ENCODE data around the gene NUDT16L1. TPM values are rescaled to one million over a fixed set of nuclear protein-coding genes. Genes with fewer than 3 reads are reported as not detected.
A peak's percentile ranks its signal among the peaks of the same experiment; 100 is the strongest.

NUDT16L1 gene
- total RNA-seq, 6 experiments from 2014 or later, result 17.8 to 36.3 (median 23.0) TPM

DNA sequence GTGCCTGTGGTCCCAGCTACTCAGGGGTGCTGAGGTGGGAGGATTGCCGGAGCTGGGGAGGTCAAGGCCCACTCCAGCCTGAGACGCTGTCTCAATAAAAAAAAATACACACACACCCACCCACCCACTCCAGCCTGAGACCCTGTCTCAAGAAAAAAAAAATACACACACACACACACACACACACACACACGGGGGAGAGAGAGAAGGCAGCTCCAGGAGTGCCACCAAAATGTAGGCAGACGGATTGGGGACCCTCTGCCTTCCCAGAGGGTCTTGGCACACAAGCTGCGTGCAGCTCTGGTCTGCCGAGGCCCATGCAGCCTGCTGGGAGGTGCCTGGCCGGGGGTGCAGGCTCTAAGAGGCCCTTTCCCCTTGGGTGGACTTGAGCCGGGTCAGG lies 5.9 kb upstream of the NUDT16L1 start:
- Histone ChIP-seq H3K9me3 (no peaks in the 10 kb centered on the region), H3K27me3 (no peaks in the 10 kb centered on the region), H3K4me1 (peaks cover 0 to 71% (median 30%) of the 10 kb centered on the region in 4 donors), H3K36me3 (peaks cover 0 to 10% (median 4%) of the 10 kb centered on the region in 4 donors), H3K4me3 (no peak overlapping the region), H3K27ac (peak overlapping the region in 1 of 3 donors; percentile 76)
- intact Hi-C loops (cut with DNase I), result no loop called here
- no peak for DNase-seq
- 78% methylated on average over 3 of the region's 8 CpGs for WGBS (ENCODE audit: insufficient coverage, low coverage, low lambda C conversion rate, missing lambda C conversion rate)
- TF ChIP-seq POLR2A (IDR thresholded peaks at IDR 0.05), result no peak
- ATAC-seq, result no peak

DNA sequence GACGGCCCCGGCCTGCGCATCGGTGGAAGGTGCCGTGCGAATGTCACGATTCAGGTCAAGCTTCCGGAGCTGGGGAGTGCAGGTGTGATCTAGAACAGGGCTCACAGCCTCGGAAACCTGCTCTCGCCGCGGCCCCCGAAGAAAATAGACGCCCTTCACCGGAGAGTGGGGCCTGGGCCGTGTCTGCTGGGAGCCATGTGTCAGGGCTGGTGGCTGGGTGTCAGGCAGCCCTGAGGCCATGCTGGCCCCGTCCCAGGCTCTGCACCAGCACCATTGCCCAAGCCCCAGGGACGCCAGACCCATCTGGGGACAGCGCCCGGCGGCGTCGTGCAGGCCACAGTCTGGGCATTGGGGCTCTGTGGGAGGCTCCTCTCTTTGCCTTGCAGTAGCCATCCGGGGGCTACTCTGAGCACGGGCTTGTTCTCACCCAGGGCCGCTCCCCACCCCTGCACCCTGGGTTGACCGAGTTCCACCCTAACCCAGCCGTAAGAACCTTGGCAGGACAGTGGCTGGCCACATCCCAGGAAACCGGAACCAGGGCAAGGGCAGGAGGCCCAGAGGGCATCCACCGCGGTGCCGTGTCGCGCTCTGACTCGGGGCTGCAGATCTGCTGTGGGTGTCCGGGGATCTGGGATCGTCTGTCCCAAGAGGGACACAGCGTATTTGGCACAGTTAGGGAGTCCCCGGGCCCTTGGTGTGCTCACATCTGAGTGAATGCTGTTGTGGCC lies 5.3 kb upstream of the NUDT16L1 start:
- no peak overlapping the region for H3K4me3 ChIP-seq
- no peaks in the 10 kb centered on the region for H3K9me3 ChIP-seq
- DNase-seq, result peak; percentile 58 to 95 (median 93)
- no peaks in the 10 kb centered on the region for H3K27me3 ChIP-seq
- TF ChIP-seq, protein P1, sequence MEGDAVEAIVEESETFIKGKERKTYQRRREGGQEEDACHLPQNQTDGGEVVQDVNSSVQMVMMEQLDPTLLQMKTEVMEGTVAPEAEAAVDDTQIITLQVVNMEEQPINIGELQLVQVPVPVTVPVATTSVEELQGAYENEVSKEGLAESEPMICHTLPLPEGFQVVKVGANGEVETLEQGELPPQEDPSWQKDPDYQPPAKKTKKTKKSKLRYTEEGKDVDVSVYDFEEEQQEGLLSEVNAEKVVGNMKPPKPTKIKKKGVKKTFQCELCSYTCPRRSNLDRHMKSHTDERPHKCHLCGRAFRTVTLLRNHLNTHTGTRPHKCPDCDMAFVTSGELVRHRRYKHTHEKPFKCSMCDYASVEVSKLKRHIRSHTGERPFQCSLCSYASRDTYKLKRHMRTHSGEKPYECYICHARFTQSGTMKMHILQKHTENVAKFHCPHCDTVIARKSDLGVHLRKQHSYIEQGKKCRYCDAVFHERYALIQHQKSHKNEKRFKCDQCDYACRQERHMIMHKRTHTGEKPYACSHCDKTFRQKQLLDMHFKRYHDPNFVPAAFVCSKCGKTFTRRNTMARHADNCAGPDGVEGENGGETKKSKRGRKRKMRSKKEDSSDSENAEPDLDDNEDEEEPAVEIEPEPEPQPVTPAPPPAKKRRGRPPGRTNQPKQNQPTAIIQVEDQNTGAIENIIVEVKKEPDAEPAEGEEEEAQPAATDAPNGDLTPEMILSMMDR (IDR thresholded peaks at IDR 0.05), result no peak
- no peak for TF ChIP-seq POLR2A (IDR thresholded peaks at IDR 0.05)
- 66% methylated on average over 13 of the region's 39 CpGs for WGBS (ENCODE audit: insufficient coverage, low coverage, low lambda C conversion rate, missing lambda C conversion rate)
- peaks cover 0 to 10% (median 4%) of the 10 kb centered on the region in 4 donors for H3K36me3 ChIP-seq
- peak overlapping the region in 1 of 3 donors; percentile 76 for H3K27ac ChIP-seq
- intact Hi-C loops (cut with DNase I), result no loop called here
- H3K4me1 ChIP-seq, result peaks cover 0 to 71% (median 30%) of the 10 kb centered on the region in 4 donors
- peak; percentile 3 to 49 (median 40) for ATAC-seq

DNA sequence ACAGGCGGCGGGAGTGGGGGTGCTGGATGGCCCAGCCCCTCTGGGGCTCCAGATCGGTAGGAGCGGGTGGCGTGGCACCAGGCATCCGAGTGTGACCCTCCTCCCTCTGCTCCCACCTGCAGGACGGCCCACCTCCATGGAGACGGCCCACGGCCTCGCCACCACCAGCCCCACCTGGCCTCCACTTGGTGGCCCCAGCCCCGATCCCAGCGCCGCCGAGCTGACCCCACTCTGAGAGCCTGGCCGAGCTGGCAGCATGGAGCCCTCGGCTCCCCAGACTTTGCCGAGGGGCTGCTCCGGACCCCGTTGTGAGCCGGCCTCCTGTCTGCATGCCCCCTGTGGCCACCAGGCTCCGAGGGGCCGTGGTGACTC lies 4.7 kb upstream of the NUDT16L1 start:
- peak in 2 of 3 donors; percentile 26 to 58 for DNase-seq

DNA sequence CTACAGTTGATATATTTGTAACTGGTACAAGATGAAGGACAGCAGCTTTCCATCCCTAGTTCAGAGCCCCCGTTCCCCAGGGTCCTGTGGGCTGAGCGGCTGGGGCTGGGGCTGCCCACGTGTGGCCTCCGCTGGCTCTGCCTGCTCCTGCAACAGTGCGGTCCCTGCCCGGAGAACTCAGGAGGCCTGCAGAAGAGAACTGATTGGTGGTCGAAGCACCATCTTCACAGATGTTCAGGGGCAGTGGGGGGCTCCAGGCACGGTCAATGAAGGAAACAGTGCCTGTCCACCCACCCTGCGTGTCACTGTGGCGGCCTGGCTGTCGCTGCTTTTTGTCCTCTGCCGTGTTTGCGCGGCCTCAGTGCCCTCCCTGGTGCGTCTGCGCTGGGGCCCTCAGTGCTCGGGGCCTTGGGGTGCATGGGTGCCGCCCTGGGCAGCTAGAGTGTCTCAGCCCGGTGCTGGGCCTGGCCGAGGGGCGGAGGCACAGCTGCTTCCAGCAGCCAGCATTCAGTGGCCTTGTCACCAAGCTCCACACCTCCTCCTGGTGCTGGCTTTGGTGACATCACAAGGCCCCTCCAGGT lies 4.2 kb upstream of the NUDT16L1 start:
- Histone ChIP-seq H3K4me1 (peaks cover 0 to 60% (median 25%) of the 10 kb centered on the region in 4 donors), H3K9me3 (no peaks in the 10 kb centered on the region), H3K27ac (peak overlapping the region in 1 of 3 donors; percentile 76), H3K36me3 (peaks cover 0 to 9% (median 4%) of the 10 kb centered on the region in 4 donors), H3K27me3 (no peaks in the 10 kb centered on the region), H3K4me3 (no peak overlapping the region)
- DNase-seq, result peak; percentile 23 to 58 (median 54)
- WGBS (ENCODE audit: insufficient coverage, low coverage, low lambda C conversion rate, missing lambda C conversion rate), result 68% methylated on average over 9 of the region's 21 CpGs
- intact Hi-C loops (cut with DNase I), result no loop called here
- TF ChIP-seq, protein P1 (IDR thresholded peaks at IDR 0.05), result no peak
- no peak for TF ChIP-seq POLR2A (IDR thresholded peaks at IDR 0.05)
- ATAC-seq, result no peak

More for the DNA sequence above, 4.7 kb upstream of the NUDT16L1 start:
- Histone ChIP-seq H3K27me3 (no peaks in the 10 kb centered on the region), H3K27ac (peak overlapping the region in 1 of 3 donors; percentile 76), H3K36me3 (peaks cover 0 to 10% (median 4%) of the 10 kb centered on the region in 4 donors), H3K4me1 (peaks cover 0 to 66% (median 27%) of the 10 kb centered on the region in 4 donors), H3K4me3 (no peak overlapping the region), H3K9me3 (no peaks in the 10 kb centered on the region)
- WGBS (ENCODE audit: insufficient coverage, low coverage, low lambda C conversion rate, missing lambda C conversion rate), result no CpG with 5 or more reads among the region's 22 CpGs
- ATAC-seq, result no peak
- intact Hi-C loops (cut with DNase I), result no loop called here
- TF ChIP-seq, protein P1 (IDR thresholded peaks at IDR 0.05), result no peak
- TF ChIP-seq POLR2A (IDR thresholded peaks at IDR 0.05), result no peak
